Activated T-cell treated with anti-CD3 and anti-CD28 coated beads for 4 hours (primary cell): ENCODE results near the gene CAST.
"Not testable (repeated sequence)": the region's sequence is repeated elsewhere in the genome, so short reads cannot be mapped to it uniquely, and the experiment has no call there.

Experiments used
- DNase-seq: peaks from one replicate; pipeline ENCODE4 v3.0.0-alpha.2; 2020

CAST gene

GRCh38 chr5:96661855-96662724 lies at the start of gene CAST:
Gene CAST (plus strand): TSS chr5:96662376. CDS start chr5:96662423, 47 bp downstream.
- DNase-seq, result peak; percentile 70

DNA sequence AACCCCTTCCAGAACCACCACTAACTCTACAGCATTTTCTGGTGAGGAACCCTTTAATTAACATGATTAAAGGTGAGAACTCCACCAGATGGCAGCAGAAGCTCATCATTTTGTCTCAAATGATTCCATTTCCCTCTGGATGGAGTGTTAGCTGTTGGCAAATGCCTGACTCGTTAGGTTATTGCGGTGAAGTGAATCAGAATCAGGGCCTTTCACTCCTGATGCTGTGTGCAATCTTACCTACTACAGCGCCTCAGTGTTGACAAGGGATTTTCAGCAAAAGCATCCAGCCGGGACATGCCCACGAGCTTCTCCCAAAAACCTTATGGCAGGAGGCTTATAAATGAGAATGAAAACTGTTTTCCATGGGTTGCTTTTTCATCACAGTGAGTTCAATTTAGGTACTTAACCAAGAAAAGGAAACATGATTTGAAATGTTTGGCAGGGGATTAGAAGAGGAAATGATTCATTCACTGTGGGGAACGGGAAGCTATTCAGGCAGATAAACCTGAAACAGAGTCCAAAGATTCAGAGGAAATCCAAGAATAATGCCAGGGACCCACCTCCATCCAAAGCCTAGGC lies 48.0 kb upstream of the CAST start:
- DNase-seq, result peak; percentile 37

GRCh38 chr5:96615223-96615622 lies 47.0 kb upstream of the CAST start:
- DNase-seq, result no peak

- DNase-seq, result no peak
Observed at GRCh38 chr5:96616801-96617200, 45.4 kb upstream of the CAST start.

GRCh38 chr5:96618311-96619016 lies 43.7 kb upstream of the CAST start:
- DNase-seq, result not testable (repeated sequence)

DNA sequence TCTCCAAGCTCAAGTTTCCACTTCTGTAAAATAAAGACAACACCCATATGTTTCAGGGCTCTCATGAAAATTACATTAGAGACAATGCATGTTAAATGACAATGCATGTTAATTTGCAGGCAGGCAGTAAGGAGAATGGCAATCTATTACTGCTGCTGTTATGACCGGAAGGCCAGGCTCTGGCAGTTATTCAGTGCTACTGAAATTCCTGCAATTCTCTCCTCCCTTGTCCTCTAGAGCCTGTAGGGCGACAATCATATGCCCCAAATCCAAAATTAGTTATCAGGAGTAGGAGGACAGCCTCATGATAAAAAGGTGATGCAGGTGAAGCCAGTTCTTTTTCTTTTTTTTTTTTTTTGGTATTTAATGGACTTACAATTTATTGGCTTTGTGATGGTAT lies 42.2 kb upstream of the CAST start:
- DNase-seq, result no peak

DNA sequence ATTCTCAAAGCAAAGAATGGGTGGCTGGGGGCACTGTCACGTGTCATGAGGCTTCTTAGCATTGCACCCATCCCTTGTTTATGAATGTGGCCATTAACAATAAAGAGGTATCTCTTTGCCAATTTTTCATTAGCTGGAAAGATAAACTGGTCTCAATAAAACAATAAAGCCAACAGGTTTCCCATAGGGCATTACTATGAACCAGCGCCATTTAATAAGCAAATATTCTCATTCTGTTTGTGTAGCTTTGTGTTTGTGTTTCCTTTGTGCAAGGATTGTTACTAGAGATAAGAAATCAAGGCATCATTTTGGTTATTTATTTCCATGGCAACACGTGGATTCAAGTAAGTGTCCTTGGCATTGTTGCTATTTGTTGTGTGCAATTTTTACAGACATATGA lies 37.6 kb upstream of the CAST start:
- no peak for DNase-seq

GRCh38 chr5:96625365-96625764 lies 36.8 kb upstream of the CAST start:
- no peak for DNase-seq

DNA sequence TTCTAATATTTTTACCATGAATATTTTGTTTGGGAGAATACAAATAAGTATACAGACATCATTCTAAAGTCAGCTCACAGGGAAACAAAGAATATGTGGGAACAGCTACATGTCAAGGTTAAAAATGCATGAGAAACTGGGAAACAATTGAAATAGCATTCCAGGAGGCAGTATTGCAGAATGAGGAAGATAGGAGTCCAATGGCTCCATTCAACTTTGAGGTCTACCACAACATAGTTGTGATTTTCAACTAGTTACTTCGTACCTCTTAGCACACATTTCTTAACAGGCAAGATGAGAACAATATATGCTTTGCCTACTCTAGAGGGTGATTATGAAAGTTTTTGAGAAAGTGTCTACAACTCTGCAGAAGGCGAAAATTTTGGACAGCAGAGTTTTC lies 35.2 kb upstream of the CAST start:
- DNase-seq, result no peak

DNA sequence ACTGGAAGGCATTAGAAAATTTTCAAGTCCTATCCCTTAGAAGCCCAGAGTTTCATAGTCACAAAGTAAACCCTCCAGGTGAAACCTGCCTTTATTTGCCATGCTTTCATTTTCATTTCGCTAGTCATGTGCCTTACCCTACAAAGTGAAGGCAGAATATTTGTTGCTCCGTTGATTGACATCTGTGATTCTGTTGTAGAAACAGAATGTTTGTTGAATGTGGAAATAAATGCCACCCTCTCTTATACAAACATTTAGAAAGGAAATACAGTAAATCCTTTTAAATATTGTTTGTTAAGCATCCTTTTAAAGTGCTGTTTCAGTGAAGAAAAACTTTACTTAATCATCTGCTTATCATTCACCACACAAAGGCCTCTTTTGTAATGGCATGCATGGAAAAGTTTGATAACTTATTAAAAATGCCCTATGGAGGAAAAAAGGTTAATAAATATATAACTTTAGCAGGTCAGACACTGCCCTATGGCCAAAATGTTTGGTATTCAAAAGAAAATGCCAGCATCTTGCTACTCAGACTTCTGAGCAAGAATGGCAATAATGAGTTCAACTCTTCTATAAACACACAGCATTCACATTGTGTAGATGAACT lies 34.3 kb upstream of the CAST start:
- DNase-seq, result no peak

- DNase-seq, result no peak
Observed at GRCh38 chr5:96628406-96628805, 33.8 kb upstream of the CAST start.

DNA sequence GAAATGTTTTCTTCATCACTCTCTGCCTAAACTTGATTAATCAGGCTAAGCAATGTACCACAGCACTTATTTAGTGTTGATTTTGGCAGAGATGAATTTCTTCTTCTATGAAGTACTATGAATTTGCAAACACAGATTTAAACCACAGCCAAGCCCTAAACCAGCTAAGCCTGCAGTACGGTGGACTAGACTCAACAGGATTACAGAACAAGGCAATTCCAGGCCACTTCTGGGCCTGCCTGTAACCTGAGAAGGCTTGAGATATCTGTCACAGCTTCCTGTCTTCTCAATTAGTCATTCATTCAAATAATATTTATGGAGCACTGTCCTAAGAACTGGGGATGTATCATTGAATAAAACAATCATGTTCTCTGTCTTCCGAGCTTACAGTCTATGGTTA lies 32.4 kb upstream of the CAST start:
- DNase-seq, result no peak

DNA sequence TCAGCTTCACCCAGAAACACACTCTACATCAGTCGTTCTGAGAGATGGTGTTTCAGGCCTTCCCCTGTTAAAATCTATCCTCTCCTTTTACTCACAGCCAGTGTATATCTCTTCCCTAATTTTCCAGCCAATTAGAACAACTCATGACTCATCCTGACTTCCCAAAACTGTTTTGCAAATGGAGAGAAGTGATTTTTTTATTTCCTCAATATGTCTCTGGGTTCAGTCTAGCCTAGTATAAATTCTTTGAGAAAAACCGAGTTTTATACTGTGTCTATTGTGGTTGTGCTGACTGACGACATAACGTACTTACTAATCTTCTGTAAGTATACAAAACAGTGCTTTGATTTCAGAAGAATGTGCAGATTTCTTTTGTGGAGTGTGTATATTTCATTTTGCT lies 28.4 kb upstream of the CAST start:
- no peak for DNase-seq

GRCh38 chr5:96634881-96635280 lies 27.3 kb upstream of the CAST start:
- DNase-seq, result no peak

GRCh38 chr5:96636046-96636445 lies 26.1 kb upstream of the CAST start:
- DNase-seq, result no peak

DNA sequence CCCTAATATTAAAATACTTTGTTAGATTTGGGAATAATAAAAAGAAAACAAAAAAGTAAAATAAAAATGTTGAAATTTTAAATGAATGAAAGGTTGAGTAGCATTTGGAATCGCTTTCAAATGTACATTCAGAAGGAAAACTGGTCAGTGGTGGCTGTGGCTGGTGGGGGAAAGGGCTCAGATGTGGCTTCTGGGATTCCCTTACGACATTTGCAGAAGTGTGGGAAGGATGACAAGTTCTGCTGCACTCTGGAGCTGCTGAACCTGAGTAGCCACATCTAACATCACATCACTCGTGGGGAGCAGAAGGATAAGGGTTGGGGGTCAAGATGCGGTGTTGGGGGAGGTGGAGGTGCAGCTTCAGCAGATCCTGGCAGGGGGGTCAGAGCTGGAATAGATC lies 25.6 kb upstream of the CAST start:
- no peak for DNase-seq

GRCh38 chr5:96637196-96637595 lies 25.0 kb upstream of the CAST start:
- DNase-seq, result no peak

DNA sequence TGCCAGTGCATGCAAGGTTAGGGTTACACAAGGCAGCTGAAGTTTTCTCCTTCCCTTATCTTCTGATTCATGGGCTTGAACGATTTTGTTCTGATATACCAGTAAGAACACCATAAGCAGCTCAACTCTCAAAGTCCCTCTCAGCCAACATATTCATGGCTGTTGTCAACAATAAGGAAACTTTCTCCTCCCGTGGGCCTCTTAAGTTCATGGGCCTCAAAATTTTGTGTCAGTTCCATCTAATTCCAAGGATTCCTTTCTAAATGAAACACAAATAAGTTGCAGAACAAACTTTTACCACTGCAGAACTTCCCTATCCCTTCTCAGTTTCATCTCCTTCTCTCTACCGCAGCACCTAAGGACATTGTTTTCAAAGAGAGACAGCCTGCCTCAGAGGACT lies 23.6 kb upstream of the CAST start:
- no peak for DNase-seq

- DNase-seq, result no peak
Observed at GRCh38 chr5:96640696-96641095, 21.5 kb upstream of the CAST start.

DNA sequence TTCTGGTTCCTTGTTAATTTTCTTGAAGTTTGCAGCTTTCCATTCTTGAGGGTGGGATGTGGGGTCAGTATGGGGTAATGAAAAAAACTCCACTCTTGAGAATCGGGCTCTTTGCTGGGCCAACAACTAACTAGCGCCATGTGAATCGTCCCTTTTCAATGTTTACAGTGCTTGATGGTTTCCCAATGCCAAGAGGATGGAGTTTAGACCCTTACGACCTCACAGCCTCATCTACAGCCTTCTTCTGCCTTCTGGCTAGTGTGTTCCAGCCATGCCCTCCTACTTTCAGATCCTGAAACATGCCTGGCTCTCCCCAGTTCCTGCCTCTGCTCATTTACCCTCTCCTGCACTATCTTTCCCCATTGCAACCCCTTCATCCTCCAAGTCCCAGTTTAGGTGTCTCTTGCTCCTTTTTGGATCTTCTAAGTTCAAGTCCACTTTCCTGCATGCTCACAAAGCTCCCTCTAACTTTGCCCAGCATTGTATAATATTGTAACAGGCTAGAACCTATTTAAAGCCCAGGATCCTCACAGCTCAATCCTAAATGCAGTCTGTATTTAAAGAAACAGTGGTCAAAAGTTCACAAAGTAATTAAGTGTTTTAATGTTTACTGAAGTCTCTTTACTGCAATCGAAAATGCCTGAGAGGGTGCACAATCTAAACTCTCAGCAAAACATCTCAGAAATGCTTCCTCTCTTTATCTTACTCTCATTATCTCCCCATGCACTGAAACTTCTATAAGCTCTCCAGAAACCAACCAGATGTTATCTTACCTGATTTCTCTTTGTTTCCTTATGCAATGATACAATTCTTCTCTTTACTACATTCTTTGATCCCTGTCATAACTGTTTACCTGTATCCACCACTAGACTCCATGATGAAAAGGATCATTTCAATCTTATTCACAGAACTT lies 20.6 kb upstream of the CAST start:
- no peak for DNase-seq

- DNase-seq, result no peak
Observed at GRCh38 chr5:96642281-96642640, 19.9 kb upstream of the CAST start.

DNA sequence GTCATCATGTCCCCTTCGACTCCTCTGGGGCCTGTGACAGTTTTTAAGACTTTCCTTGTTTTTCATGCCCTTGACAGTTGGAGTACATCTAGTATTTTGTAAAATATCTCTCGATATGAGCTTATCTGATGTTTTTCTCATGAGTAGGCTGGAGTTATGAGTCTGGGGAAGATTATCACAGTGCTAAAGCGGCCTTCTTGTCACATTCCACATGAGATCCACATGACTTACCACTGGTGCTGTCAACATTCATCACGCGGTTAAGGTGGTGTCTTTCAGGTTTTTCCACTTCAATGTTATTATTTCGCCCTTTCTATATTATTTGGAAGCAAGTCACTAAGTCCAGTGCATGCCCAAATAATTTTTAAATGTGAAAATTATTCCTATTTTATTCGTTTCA lies 17.1 kb upstream of the CAST start:
- DNase-seq, result no peak

DNA sequence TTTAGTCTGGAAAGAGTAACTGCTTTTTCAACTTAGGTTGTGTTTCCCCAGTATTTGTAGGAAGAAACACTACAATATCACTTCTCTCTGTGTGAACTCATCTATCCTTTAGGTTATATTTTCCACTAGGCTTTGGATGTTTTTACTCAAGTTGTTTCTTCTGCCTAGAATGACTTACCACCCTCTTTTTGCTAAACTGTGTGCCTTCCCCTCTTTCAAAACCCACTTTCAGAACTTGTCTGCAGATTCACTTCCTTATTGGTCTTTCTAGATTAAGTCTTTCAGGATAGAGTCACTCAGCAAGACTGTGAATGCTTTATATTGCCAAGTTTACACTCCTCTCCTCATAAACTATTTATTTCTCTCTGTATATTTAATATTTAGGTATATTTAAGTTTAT lies 14.2 kb upstream of the CAST start:
- no peak for DNase-seq
